ENCODE results near the gene LTN1.
"Not testable (repeated sequence)": the region's sequence is repeated elsewhere in the genome, so short reads cannot be mapped to it uniquely, and the experiment has no call there.

The LTN1 gene

GRCh38 chr21:28936036-28936435 lies 56.6 kb downstream of the LTN1 start:
- DNase-seq (ENCODE audit: low read depth in 1 of 2, low spot score in 1 of 2) = no peak

GRCh38 chr21:28932717-28933116 lies 60.0 kb downstream of the LTN1 start:
- no peak for DNase-seq (ENCODE audit: low read depth in 1 of 2, low spot score in 1 of 2)

- not testable (repeated sequence) for DNase-seq (ENCODE audit: low read depth in 1 of 2, low spot score in 1 of 2)
Observed at GRCh38 chr21:28931708-28932372, 60.8 kb downstream of the LTN1 start.

GRCh38 chr21:28928578-28929420 lies 63.9 kb downstream of the LTN1 start:
- DNase-seq (ENCODE audit: low read depth in 1 of 2, low spot score in 1 of 2) = no peak

- DNase-seq (ENCODE audit: low read depth in 1 of 2, low spot score in 1 of 2) = no peak
Observed at GRCh38 chr21:28927130-28927529, 65.5 kb downstream of the LTN1 start.

GRCh38 chr21:28923439-28923975 lies 69.2 kb downstream of the LTN1 start:
- no peak for DNase-seq (ENCODE audit: low read depth in 1 of 2, low spot score in 1 of 2)

GRCh38 chr21:28922368-28922767 lies 70.3 kb downstream of the LTN1 start:
- no peak for DNase-seq (ENCODE audit: low read depth in 1 of 2, low spot score in 1 of 2)

- no peak for DNase-seq (ENCODE audit: low read depth in 1 of 2, low spot score in 1 of 2)
Observed at GRCh38 chr21:28916150-28916893, 76.4 kb downstream of the LTN1 start.

GRCh38 chr21:28913071-28913470 lies 79.6 kb downstream of the LTN1 start:
- DNase-seq (ENCODE audit: low read depth in 1 of 2, low spot score in 1 of 2) = no peak

GRCh38 chr21:28910280-28910887 lies 82.3 kb downstream of the LTN1 start:
- no peak for DNase-seq (ENCODE audit: low read depth in 1 of 2, low spot score in 1 of 2)

- no peak for DNase-seq (ENCODE audit: low read depth in 1 of 2, low spot score in 1 of 2)
Observed at GRCh38 chr21:28908351-28908750, 84.3 kb downstream of the LTN1 start.

GRCh38 chr21:28906841-28907240 lies 85.8 kb downstream of the LTN1 start:
- DNase-seq (ENCODE audit: low read depth in 1 of 2, low spot score in 1 of 2) = no peak

- no peak for DNase-seq (ENCODE audit: low read depth in 1 of 2, low spot score in 1 of 2)
Observed at GRCh38 chr21:28906236-28906635, 86.4 kb downstream of the LTN1 start.

GRCh38 chr21:28904961-28905435 lies 87.7 kb downstream of the LTN1 start:
- DNase-seq (ENCODE audit: low read depth in 1 of 2, low spot score in 1 of 2) = no peak

- DNase-seq (ENCODE audit: low read depth in 1 of 2, low spot score in 1 of 2) = no peak
Observed at GRCh38 chr21:28903448-28903847, 89.2 kb downstream of the LTN1 start.

- no peak for DNase-seq (ENCODE audit: low read depth in 1 of 2, low spot score in 1 of 2)
Observed at GRCh38 chr21:28900481-28900880, 92.2 kb downstream of the LTN1 start.

- DNase-seq (ENCODE audit: low read depth in 1 of 2, low spot score in 1 of 2) = no peak
Observed at GRCh38 chr21:28899744-28900143, 92.9 kb downstream of the LTN1 start.

- no peak for DNase-seq (ENCODE audit: low read depth in 1 of 2, low spot score in 1 of 2)
Observed at GRCh38 chr21:28899220-28899619, 93.5 kb downstream of the LTN1 start.

- DNase-seq (ENCODE audit: low read depth in 1 of 2, low spot score in 1 of 2) = no peak
Observed at GRCh38 chr21:28893687-28894086, 99.0 kb downstream of the LTN1 start.

- DNase-seq (ENCODE audit: low read depth in 1 of 2, low spot score in 1 of 2) = no peak
Observed at GRCh38 chr21:28892199-28893111, 100.2 kb downstream of the LTN1 start.
